Testis (tissue), 3 donors: ENCODE results near the gene TGFBI. TPM values are rescaled to one million over a fixed set of nuclear protein-coding genes. Genes with fewer than 3 reads are reported as not detected.

Experiments
- DNase-seq: peaks from one replicate; pipeline ENCODE4 v3.0.0-alpha.2; 2019
- H3K27ac ChIP-seq, 2 donors: fragments of 200-600 bp; sonication (generic); one replicate each; pipeline ENCODE4 v1.5.1; 2019
- H3K27me3 ChIP-seq: fragments of 200-600 bp; sonication (generic); one replicate; pipeline ENCODE4 v1.5.1; 2019
- H3K36me3 ChIP-seq: fragments of 200-600 bp; sonication (generic); one replicate; pipeline ENCODE4 v1.5.1; 2017; ENCODE audit warnings: low read depth; ENCODE audit errors: missing control alignments
- H3K4me1 ChIP-seq: fragments of 200-600 bp; sonication (generic); one replicate; pipeline ENCODE4 v1.5.1; 2019
- H3K4me3 ChIP-seq, 2 donors: fragments of 200-600 bp; sonication (generic); one replicate each; pipeline ENCODE4 v1.5.1; 2017 to 2019
- H3K9me3 ChIP-seq: fragments of 200-600 bp; sonication (generic); one replicate; pipeline ENCODE4 v1.5.1; 2017
- POLR2A ChIP-seq: fragments of 450-650 bp; IDR thresholded peaks from one replicate; pipeline ENCODE4 v1.6.1; 2017; ENCODE audit warnings: antibody characterized with exemption, mild to moderate bottlenecking, moderate library complexity
- WGBS, 2 donors: methylation state at CpG; one replicate each; pipeline ENCODE4 v1.1.5; 2018; 5-methylcytosine and 5-hydroxymethylcytosine counted together
- intact Hi-C: fragments of 100-400 bp; cut with DNase I; formaldehyde crosslinking; loops from one replicate; pipeline ENCODE4 v1.15.1; 2023; ENCODE audit warnings: low total_unique reads
- polyA plus RNA-seq: library from polyadenylated mRNA; stranded (reverse); fragments of 350-450 nt; fragmentation: Illumina TruSeq; extraction: RNeasy Lipid Tissue Mini Kit (QIAGEN cat#74804); gene quantifications from one replicate; pipeline ENCODE4 v1.2.3, GENCODE V29; 2014; ENCODE audit warnings: low read depth, low replicate concordance; ENCODE audit not compliant: insufficient read depth
- total RNA-seq, 2 donors: library from RNA; depleted of rRNA; stranded (reverse); fragments of >200 nt; gene quantifications; one replicate each; pipeline ENCODE4 v1.2.3, GENCODE V29; 2016
- TF ChIP-seq, protein P1 (sequence below), 3 experiments: fragments of 450-650 bp in 2 of 3; fragments of 200-600 bp in 1 of 3; sonication (generic) in 1 of 3; IDR thresholded peaks; one replicate each; pipeline ENCODE4 v1.5.1; 2016 to 2019; ENCODE audit warnings: antibody characterized with exemption in 3 of 3, mild to moderate bottlenecking in 2 of 3, moderate library complexity in 1 of 3

The TGFBI gene
- total and polyA plus RNA-seq, 3 donors from 2014 or later = 9.0 to 77.2 (median 15.4) TPM

DNA sequence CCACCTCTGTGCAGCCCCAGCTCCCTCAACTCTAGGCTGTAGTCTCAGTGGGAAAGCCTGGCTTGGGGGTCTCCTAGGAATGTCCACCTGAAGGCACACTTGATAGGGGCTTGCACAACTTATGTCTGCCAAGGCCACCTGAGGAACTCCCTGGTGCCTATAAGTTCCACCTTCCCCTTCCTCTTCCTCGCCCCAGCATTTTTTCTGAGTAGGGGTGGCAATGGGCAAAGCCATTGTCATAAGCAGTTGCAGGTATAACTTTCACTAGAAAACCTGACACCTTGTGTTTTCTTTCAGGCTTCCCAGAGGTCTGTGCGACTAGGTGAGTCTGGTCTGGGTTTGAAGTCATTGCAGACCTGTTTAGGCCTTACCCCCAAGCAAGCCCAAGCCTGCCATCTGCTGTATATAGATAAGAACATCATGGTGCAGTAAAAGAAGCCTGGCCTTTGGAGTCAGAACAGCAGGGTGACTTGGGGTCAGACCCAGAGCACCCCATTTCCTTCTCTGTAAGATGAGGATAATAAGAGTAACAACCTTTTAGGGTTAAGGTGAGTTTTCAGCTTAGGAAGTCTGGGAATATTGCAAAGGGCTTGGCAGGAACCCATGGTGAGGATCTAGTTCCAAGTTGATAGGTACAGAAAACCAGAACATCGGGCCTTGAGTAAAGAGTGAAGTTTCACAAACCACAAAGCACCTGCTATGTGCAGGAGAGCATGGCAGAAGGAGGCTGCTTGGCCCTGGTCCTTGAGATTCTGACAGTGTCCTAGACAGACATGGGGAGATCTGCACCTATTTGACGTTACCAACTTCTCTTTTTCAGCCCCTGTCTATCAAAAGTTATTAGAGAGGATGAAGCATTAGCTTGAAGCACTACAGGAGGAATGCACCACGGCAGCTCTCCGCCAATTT lies 33.8 kb downstream of the TGFBI start:
- Histone ChIP-seq H3K36me3 (no peaks in the 10 kb centered on the region), H3K4me3 (no peak overlapping the region), H3K27me3 (no peaks in the 10 kb centered on the region), H3K4me1 (peaks cover 11% of the 10 kb centered on the region), H3K9me3 (no peaks in the 10 kb centered on the region), H3K27ac (no peak overlapping the region)
- DNase-seq = no peak
- WGBS, 2 donors = 89 to 96% methylated on average over 6 of the region's 6 CpGs
- TF ChIP-seq, protein P1, sequence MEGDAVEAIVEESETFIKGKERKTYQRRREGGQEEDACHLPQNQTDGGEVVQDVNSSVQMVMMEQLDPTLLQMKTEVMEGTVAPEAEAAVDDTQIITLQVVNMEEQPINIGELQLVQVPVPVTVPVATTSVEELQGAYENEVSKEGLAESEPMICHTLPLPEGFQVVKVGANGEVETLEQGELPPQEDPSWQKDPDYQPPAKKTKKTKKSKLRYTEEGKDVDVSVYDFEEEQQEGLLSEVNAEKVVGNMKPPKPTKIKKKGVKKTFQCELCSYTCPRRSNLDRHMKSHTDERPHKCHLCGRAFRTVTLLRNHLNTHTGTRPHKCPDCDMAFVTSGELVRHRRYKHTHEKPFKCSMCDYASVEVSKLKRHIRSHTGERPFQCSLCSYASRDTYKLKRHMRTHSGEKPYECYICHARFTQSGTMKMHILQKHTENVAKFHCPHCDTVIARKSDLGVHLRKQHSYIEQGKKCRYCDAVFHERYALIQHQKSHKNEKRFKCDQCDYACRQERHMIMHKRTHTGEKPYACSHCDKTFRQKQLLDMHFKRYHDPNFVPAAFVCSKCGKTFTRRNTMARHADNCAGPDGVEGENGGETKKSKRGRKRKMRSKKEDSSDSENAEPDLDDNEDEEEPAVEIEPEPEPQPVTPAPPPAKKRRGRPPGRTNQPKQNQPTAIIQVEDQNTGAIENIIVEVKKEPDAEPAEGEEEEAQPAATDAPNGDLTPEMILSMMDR (IDR thresholded peaks at IDR 0.05) = peak in 1 of 3 experiments; percentile 8
- TF ChIP-seq POLR2A = no peak
- intact Hi-C loops = no loop called here

DNA sequence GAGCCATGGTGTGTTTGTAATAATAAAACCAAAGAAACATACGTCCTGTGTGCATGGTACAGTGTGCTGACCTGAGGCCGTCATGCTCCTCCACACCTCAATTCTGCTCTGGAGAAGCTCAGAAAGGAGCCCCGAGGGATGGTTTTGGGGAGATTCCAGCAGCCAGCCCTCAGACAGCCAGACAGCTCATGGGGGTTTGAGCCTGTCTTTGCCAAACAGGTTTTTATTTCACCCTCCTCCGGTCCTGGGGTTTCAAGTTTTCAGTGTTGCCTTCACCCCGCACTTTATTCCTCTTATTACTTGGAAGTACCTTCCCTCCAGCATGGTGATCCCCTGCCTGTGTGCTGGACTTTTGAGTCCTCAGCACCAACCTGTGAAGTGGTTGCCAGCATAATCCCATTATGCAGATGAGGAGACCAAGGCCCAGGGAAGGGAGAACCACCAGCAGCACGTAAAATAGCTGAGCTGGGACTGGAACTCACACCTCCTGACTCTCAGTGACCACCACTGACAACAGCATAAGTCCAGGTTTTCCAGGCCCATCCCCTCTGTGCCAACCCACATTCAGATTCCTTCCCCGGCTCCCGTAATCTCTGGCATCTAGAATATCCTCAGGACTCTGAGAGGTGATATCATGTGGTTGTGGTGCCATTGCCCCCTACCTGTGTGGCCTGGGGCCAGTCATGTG lies 35.1 kb downstream of the TGFBI start:
- WGBS, 2 donors = 88 to 95% methylated on average over 7 to 8 of the region's 8 CpGs
- intact Hi-C loops = no loop called here

DNA sequence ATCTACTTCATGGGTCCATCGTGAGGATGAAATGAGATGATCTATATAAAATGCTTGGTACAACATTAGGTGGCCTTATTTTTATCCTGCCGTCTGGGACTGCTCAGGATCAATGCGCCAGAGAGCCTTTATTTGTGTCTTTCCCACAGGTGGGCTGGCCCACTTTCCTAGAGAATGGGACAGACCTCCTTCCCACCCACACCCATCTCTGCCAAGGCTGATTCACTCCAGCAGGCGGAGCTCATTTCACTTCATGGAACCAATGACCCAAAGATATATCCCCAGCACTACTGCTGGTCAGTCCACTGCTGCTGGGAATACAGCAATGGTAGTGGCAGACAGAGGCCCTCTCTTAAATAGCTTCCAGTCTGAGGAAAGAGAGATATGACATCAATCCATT lies 35.7 kb downstream of the TGFBI start:
- no peak for TF ChIP-seq POLR2A
- TF ChIP-seq, protein P1 (IDR thresholded peaks at IDR 0.05) = no peak
- no peaks in the 10 kb centered on the region for H3K27me3 ChIP-seq
- no peaks in the 10 kb centered on the region for H3K4me1 ChIP-seq
- no peak for DNase-seq
- no peak overlapping the region for H3K4me3 ChIP-seq
- no peak overlapping the region for H3K27ac ChIP-seq
- H3K36me3 ChIP-seq = no peaks in the 10 kb centered on the region
- intact Hi-C loops = no loop called here
- 87 to 92% methylated on average over 4 of the region's 4 CpGs for WGBS, 2 donors
- no peaks in the 10 kb centered on the region for H3K9me3 ChIP-seq

More for the DNA sequence above, 35.1 kb downstream of the TGFBI start:
- Histone ChIP-seq H3K36me3 (no peaks in the 10 kb centered on the region), H3K4me1 (no peaks in the 10 kb centered on the region), H3K9me3 (no peaks in the 10 kb centered on the region), H3K27me3 (no peaks in the 10 kb centered on the region), H3K27ac (no peak overlapping the region), H3K4me3 (no peak overlapping the region)
- no peak for TF ChIP-seq POLR2A
- TF ChIP-seq, protein P1 (IDR thresholded peaks at IDR 0.05) = no peak
- DNase-seq = no peak

DNA sequence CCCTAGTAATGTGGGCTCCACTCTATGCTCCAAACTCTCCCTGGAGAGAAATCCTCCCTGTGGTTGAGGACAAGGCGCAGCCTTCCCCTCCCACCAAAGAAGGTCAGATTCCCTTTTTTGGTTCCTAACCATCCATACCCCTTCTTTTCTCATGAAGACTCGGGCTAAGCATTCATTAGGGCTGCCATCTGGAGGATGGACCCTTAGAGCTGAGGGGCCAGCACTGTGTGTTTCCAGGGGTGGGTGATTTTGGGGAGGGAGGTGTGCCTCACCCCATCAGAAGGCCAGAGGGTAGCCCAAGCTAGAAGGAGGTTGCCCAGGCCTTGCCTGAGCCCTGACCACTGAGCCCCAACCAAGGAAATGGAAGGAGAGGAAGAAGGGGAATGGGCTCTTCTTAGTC lies 36.8 kb downstream of the TGFBI start:
- no peak for DNase-seq
- 90 to 100% methylated on average over 2 of the region's 2 CpGs for WGBS, 2 donors

More for the DNA sequence above, 36.8 kb downstream of the TGFBI start:
- Histone ChIP-seq H3K9me3 (no peaks in the 10 kb centered on the region), H3K4me3 (no peak overlapping the region), H3K4me1 (no peaks in the 10 kb centered on the region), H3K27me3 (no peaks in the 10 kb centered on the region), H3K27ac (no peak overlapping the region), H3K36me3 (no peaks in the 10 kb centered on the region)
- intact Hi-C loops = no loop called here
- TF ChIP-seq, protein P1 (IDR thresholded peaks at IDR 0.05) = no peak
- no peak for TF ChIP-seq POLR2A
